ENCODE data around the gene PLEKHA7. TPM values are rescaled to one million over a fixed set of nuclear protein-coding genes. Genes with fewer than 3 reads are reported as not detected.

The PLEKHA7 gene
- total RNA-seq, 1 experiment from 2014 or later, result 18.4 TPM

- DNase-seq (no peak), ATAC-seq (no peak)
- no peak overlapping the region for H3K4me3 ChIP-seq (ENCODE audit: low read length)
- intact Hi-C loops (cut with micrococcal nuclease), result no loop called here
- BruUV-seq (replicated peaks), result no TSS peak
- H3K27me3 ChIP-seq (ENCODE audit: low read length), result no peaks in the 10 kb centered on the region
- CTCF ChIA-PET, result no interaction called here
- no peaks in the 10 kb centered on the region for H3K9me3 ChIP-seq (ENCODE audit: low read length)
- H3K27ac ChIP-seq (ENCODE audit: low read length), result no peak overlapping the region
- no peaks in the 10 kb centered on the region for H3K79me2 ChIP-seq (ENCODE audit: low read length)
- H3K4me1 ChIP-seq (ENCODE audit: insufficient read depth, low read length), result no peaks in the 10 kb centered on the region
- H4K20me1 ChIP-seq (ENCODE audit: low read length), result no peaks in the 10 kb centered on the region
- H3K36me3 ChIP-seq (ENCODE audit: low read depth, low read length), result 0 out of 2 replicates have a peak, but pooled peaks cover 4% of the 10 kb centered on the region
- H3K9ac ChIP-seq (ENCODE audit: low read length), result no peak overlapping the region
- no peaks in the 10 kb centered on the region for H3F3A ChIP-seq (ENCODE audit: low read length, unreplicated experiment)
- H3K9me2 ChIP-seq (replicated peaks; ENCODE audit: low read length), result no peaks in the 10 kb centered on the region
- no peak for TF ChIP-seq CTCF (conservative IDR thresholded peaks at IDR 0.05; ENCODE audit: low read depth, low read length)
- no peak for TF ChIP-seq EZH2 (IDR thresholded peaks at IDR 0.05; ENCODE audit: low read length, unreplicated experiment)
- no peak overlapping the region for H3K4me2 ChIP-seq (ENCODE audit: low read length)
- H2AFZ ChIP-seq (ENCODE audit: low read length), result no peak overlapping the region
- POLR2A ChIA-PET (ENCODE audit: unreplicated experiment), result no interaction called here
Observed at GRCh38 chr11:16833026-16833425, 181.2 kb downstream of the PLEKHA7 start.

DNA sequence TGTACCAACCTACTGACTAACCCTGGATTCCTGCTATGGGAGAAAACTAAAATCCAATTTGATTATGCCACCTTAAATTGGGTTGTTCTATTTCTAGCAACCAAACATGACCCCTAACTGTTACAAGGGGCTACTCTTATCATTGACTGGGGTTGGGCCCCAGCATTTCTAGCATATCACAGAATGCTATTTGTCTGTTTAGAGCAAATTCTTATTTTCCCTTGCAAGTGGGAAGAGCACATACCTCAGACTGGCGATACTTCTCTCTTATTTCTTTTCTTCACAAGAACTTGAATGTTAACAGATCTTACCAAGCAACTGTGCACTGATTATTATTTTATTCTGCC, 182.0 kb downstream of the PLEKHA7 start:
- Histone ChIP-seq H3K27me3 (ENCODE audit: low read length) (no peaks in the 10 kb centered on the region), H4K20me1 (ENCODE audit: low read length) (no peaks in the 10 kb centered on the region), H3K4me3 (ENCODE audit: low read length) (no peak overlapping the region), H3K9ac (ENCODE audit: low read length) (no peak overlapping the region), H3K4me2 (ENCODE audit: low read length) (no peak overlapping the region), H3K4me1 (ENCODE audit: insufficient read depth, low read length) (no peaks in the 10 kb centered on the region), H3K9me3 (ENCODE audit: low read length) (no peaks in the 10 kb centered on the region), H3K79me2 (ENCODE audit: low read length) (no peaks in the 10 kb centered on the region), H2AFZ (ENCODE audit: low read length) (no peak overlapping the region), H3K36me3 (ENCODE audit: low read depth, low read length) (0 out of 2 replicates have a peak, but pooled peaks cover 4% of the 10 kb centered on the region), H3K9me2 (replicated peaks; ENCODE audit: low read length) (no peaks in the 10 kb centered on the region), H3K27ac (ENCODE audit: low read length) (no peak overlapping the region), H3F3A (ENCODE audit: low read length, unreplicated experiment) (no peaks in the 10 kb centered on the region)
- POLR2A ChIA-PET (ENCODE audit: unreplicated experiment), result no interaction called here
- no TSS peak for BruUV-seq (replicated peaks)
- no peak for DNase-seq
- no peak for ATAC-seq
- TF ChIP-seq EZH2 (IDR thresholded peaks at IDR 0.05; ENCODE audit: low read length, unreplicated experiment) (no peak), CTCF (conservative IDR thresholded peaks at IDR 0.05; ENCODE audit: low read depth, low read length) (no peak), EZH2phosphoT487 (IDR thresholded peaks at IDR 0.05; ENCODE audit: borderline replicate concordance, low read length) (no peak)
- CTCF ChIA-PET, result no interaction called here
- intact Hi-C loops (cut with micrococcal nuclease), result no loop called here

- H3K4me3 ChIP-seq (ENCODE audit: low read length), result no peak overlapping the region
- no peak overlapping the region for H3K9ac ChIP-seq (ENCODE audit: low read length)
- CTCF ChIA-PET, result interaction anchor here (0.6 kb wide), 1 partner anchor 26 kb away, joined by 7 read pairs; no protein-coding TSS in a partner anchor
- no peaks in the 10 kb centered on the region for H3F3A ChIP-seq (ENCODE audit: low read length, unreplicated experiment)
- TF ChIP-seq EZH2phosphoT487 (IDR thresholded peaks at IDR 0.05; ENCODE audit: borderline replicate concordance, low read length), result no peak
- TF ChIP-seq CTCF (conservative IDR thresholded peaks at IDR 0.05; ENCODE audit: low read depth, low read length), result no peak
- TF ChIP-seq EZH2 (IDR thresholded peaks at IDR 0.05; ENCODE audit: low read length, unreplicated experiment), result no peak
- H3K79me2 ChIP-seq (ENCODE audit: low read length), result no peaks in the 10 kb centered on the region
- H3K27ac ChIP-seq (ENCODE audit: low read length), result no peak overlapping the region
- H3K4me2 ChIP-seq (ENCODE audit: low read length), result no peak overlapping the region
- ATAC-seq (no peak), DNase-seq (no peak)
- no peaks in the 10 kb centered on the region for H3K9me2 ChIP-seq (replicated peaks; ENCODE audit: low read length)
- no peak overlapping the region for H2AFZ ChIP-seq (ENCODE audit: low read length)
- H3K9me3 ChIP-seq (ENCODE audit: low read length), result no peaks in the 10 kb centered on the region
- no TSS peak for BruUV-seq (replicated peaks)
- intact Hi-C loops (cut with micrococcal nuclease), result no loop called here
- POLR2A ChIA-PET (ENCODE audit: unreplicated experiment), result no interaction called here
- H3K27me3 ChIP-seq (ENCODE audit: low read length), result no peaks in the 10 kb centered on the region
- no peaks in the 10 kb centered on the region for H4K20me1 ChIP-seq (ENCODE audit: low read length)
- 0 out of 2 replicates have a peak, but pooled peaks cover 4% of the 10 kb centered on the region for H3K36me3 ChIP-seq (ENCODE audit: low read depth, low read length)
- 0 out of 2 replicates have a peak, but pooled peaks cover under 1% of the 10 kb centered on the region for H3K4me1 ChIP-seq (ENCODE audit: insufficient read depth, low read length)
Observed at GRCh38 chr11:16831316-16832192, 182.7 kb downstream of the PLEKHA7 start.

All from PC-3 (cell line).